SK-N-SH (cell line): Measurements from ENCODE around the gene BIRC7. TPM values are rescaled to one million over a fixed set of nuclear protein-coding genes. Genes with fewer than 3 reads are reported as not detected.

ENCODE experiments used
- CTCF ChIA-PET: fragments of 300-600, 350-600 bp; formaldehyde crosslinking; extraction: SDS; loops from one replicate; lab custom pipeline; 2021; lab: Yijun Ruan, JAX
- POLR2A ChIA-PET: fragments of 350-600 bp; sonication (Branson Sonifier 250); formaldehyde crosslinking; extraction: SDS; loops from one replicate; lab custom pipeline; 2020; ENCODE audit warnings: antibody characterized with exemption, inconsistent platforms; lab: Yijun Ruan, JAX
- DNase-seq: peaks from one replicate; pipeline ENCODE4 v3.0.0; 2012
- H2AFZ ChIP-seq: fragments of 200-600 bp; sonication (generic); 2 replicates; pipeline ENCODE4 v1.8.1; 2016; ENCODE audit warnings: antibody characterized with exemption, mild to moderate bottlenecking, low read depth
- H3F3A ChIP-seq: fragments of 200-600 bp; sonication (generic); replicated peaks from 2 replicates; pipeline ENCODE3; 2016; ENCODE audit warnings: antibody characterized with exemption, mild to moderate bottlenecking; ENCODE audit not compliant: insufficient read depth
- H3K27ac ChIP-seq, 2 experiments: fragments of 200-500 bp in 1 of 2; fragments of 200-600 bp in 1 of 2; sonication (Bioruptor generic) in 1 of 2; sonication (generic), shearing (Covaris generic) in 1 of 2; 2 replicates each; pipeline versions ENCODE4 v1.5.1 to v1.6.1; 2014 to 2016; ENCODE audit warnings: low read depth in 2 of 2, inconsistent platforms in 1 of 2, low read length in 1 of 2, mild to moderate bottlenecking in 1 of 2, mixed read lengths in 1 of 2
- H3K27me3 ChIP-seq: fragments of 200-600 bp; sonication (generic), shearing (Covaris generic); 2 replicates; pipeline ENCODE4 v1.6.1; 2016; ENCODE audit warnings: mixed run types; ENCODE audit not compliant: insufficient read depth
- H3K36me3 ChIP-seq, 2 experiments: fragments of 200-500 bp in 1 of 2; fragments of 200-600 bp in 1 of 2; sonication (Bioruptor generic) in 1 of 2; sonication (generic) in 1 of 2; replicated peaks in 1 of 2; 2 replicates each; pipeline versions ENCODE3 to v1.5.1; 2014 to 2016; ENCODE audit warnings: low read length in 1 of 2, mild to moderate bottlenecking in 1 of 2; ENCODE audit not compliant: insufficient read depth in 2 of 2, control insufficient read depth in 1 of 2
- H3K4me1 ChIP-seq, 2 experiments: fragments of 200-500 bp in 1 of 2; fragments of 200-600 bp in 1 of 2; sonication (Bioruptor generic) in 1 of 2; sonication (generic), shearing (Covaris generic) in 1 of 2; 2 replicates each; pipeline versions ENCODE4 v1.5.1 to v1.6.1; 2014 to 2016; ENCODE audit warnings: low read depth in 1 of 2, low read length in 1 of 2, mixed run types in 1 of 2; ENCODE audit not compliant: insufficient read depth in 2 of 2, control insufficient read depth in 1 of 2
- H3K4me2 ChIP-seq: fragments of 200-600 bp; sonication (generic), shearing (Covaris generic); 2 replicates; pipeline ENCODE4 v1.6.1; 2017; ENCODE audit warnings: mixed run types
- H3K4me3 ChIP-seq, 2 experiments: fragments of 200-500 bp in 1 of 2; fragments of 200-600 bp in 1 of 2; sonication (Bioruptor generic) in 1 of 2; sonication (generic), shearing (Covaris generic) in 1 of 2; 2 replicates each; pipeline versions ENCODE4 v1.5.1 to v1.8.1; 2014 to 2016; ENCODE audit warnings: low read depth in 2 of 2, inconsistent platforms in 1 of 2, low read length in 1 of 2, mild to moderate bottlenecking in 1 of 2, mixed read lengths in 1 of 2, moderate library complexity in 1 of 2
- H3K79me2 ChIP-seq: fragments of 200-600 bp; sonication (generic); 2 replicates; pipeline ENCODE4 v1.8.1; 2017; ENCODE audit warnings: mild to moderate bottlenecking; ENCODE audit not compliant: insufficient read depth
- H3K9ac ChIP-seq: fragments of 200-600 bp; sonication (generic); 2 replicates; pipeline ENCODE4 v1.6.1; 2017; ENCODE audit warnings: mixed run types
- H3K9me2 ChIP-seq: fragments of 200-600 bp; sonication (generic); 2 replicates; pipeline ENCODE4 v1.6.1; 2017; ENCODE audit warnings: mixed run types
- H3K9me3 ChIP-seq: fragments of 200-600 bp; sonication (generic); 2 replicates; pipeline ENCODE4 v1.6.1; 2017; ENCODE audit warnings: mixed run types, mild to moderate bottlenecking, moderate library complexity
- H4K20me1 ChIP-seq: fragments of 200-600 bp; sonication (generic); 2 replicates; pipeline ENCODE4 v1.6.1; 2017; ENCODE audit warnings: mild to moderate bottlenecking, mixed run types; ENCODE audit not compliant: insufficient read depth
- CHD2 ChIP-seq: fragments of 150-350 bp; IDR thresholded peaks from 2 replicates; pipeline ENCODE4 v1.6.1; 2018; ENCODE audit warnings: low read length; ENCODE audit not compliant: partially characterized antibody
- CTCF ChIP-seq: fragments of 200-600 bp; sonication (generic); IDR thresholded peaks from 2 replicates; pipeline ENCODE4 v1.6.1; 2017; ENCODE audit warnings: antibody characterized with exemption, mild to moderate bottlenecking, moderate library complexity
- ELF1 ChIP-seq: IDR thresholded peaks from 2 replicates; pipeline ENCODE4 v1.4.0; 2012
- EZH2phosphoT487 ChIP-seq: fragments of 200-600 bp; sonication (generic); IDR thresholded peaks from 2 replicates; pipeline ENCODE4 v1.6.1; 2017; ENCODE audit warnings: low read depth, mixed run types, mild to moderate bottlenecking, antibody characterized with exemption, moderate library complexity, borderline replicate concordance
- FOSL2 ChIP-seq: IDR thresholded peaks from 2 replicates; pipeline ENCODE4 v1.4.0; 2012; ENCODE audit warnings: low read depth, mild to moderate bottlenecking, moderate library complexity, borderline replicate concordance
- GATA2 ChIP-seq: sonication (generic); formaldehyde crosslinking; IDR thresholded peaks from 2 replicates; pipeline ENCODE4 v1.5.0; 2020; ENCODE audit warnings: mild to moderate bottlenecking, missing genetic modification reagents
- JUND ChIP-seq: IDR thresholded peaks from 2 replicates; pipeline ENCODE4 v1.4.0; 2012
- MAX ChIP-seq: IDR thresholded peaks from 2 replicates; pipeline ENCODE4 v1.4.0; 2012; ENCODE audit warnings: low read depth
- NRF1 ChIP-seq: IDR thresholded peaks from 2 replicates; pipeline ENCODE4 v1.6.1; 2012; ENCODE audit warnings: low read depth, mild to moderate bottlenecking, low read length
- RFX5 ChIP-seq: IDR thresholded peaks from 2 replicates; pipeline ENCODE4 v1.6.1; 2012; ENCODE audit warnings: mild to moderate bottlenecking, improper control_type of control experiment, low read length
- SIN3A ChIP-seq: IDR thresholded peaks from 2 replicates; pipeline ENCODE4 v1.6.1; 2012; ENCODE audit warnings: low read depth, mild to moderate bottlenecking, low read length, moderate library complexity, borderline replicate concordance
- TAF1 ChIP-seq: IDR thresholded peaks from 2 replicates; pipeline ENCODE4 v1.6.1; 2012; ENCODE audit warnings: low read depth, mild to moderate bottlenecking, low read length, moderate library complexity, borderline replicate concordance
- YY1 ChIP-seq: IDR thresholded peaks from 2 replicates; pipeline ENCODE4 v1.4.0; 2012; ENCODE audit warnings: low read depth, mild to moderate bottlenecking
- WGBS: methylation state at CpG from one replicate; pipeline ENCODE4 v1.1.6; 2017; ENCODE audit warnings: low lambda C conversion rate; 5-methylcytosine and 5-hydroxymethylcytosine counted together
- polyA plus RNA-seq, 3 experiments: library from polyadenylated mRNA; depleted of rRNA; stranded (reverse); fragments of >200 nt; gene quantifications; 2 replicates each; pipeline ENCODE4 v1.2.3, GENCODE V29; 2012
- TF ChIP-seq, protein P1 (sequence below): fragments of 150-350 bp; IDR thresholded peaks from 2 replicates; pipeline ENCODE4 v1.6.1; 2017; ENCODE audit warnings: antibody characterized with exemption, low read length, low read depth, borderline replicate concordance
- TF ChIP-seq, protein P2 (sequence below): IDR thresholded peaks from 2 replicates; pipeline ENCODE4 v1.6.1; 2012; ENCODE audit warnings: mild to moderate bottlenecking, low read depth, low read length, moderate library complexity
- TF ChIP-seq, protein P3 (sequence below): IDR thresholded peaks from 2 replicates; pipeline ENCODE4; 2012
- TF ChIP-seq, protein P4 (sequence below): fragments of 150-350 bp; IDR thresholded peaks from 2 replicates; pipeline ENCODE4 v1.6.1; 2016; ENCODE audit warnings: mild to moderate bottlenecking, low read depth, low read length

BIRC7 gene
- polyA plus RNA-seq, 1 of the 3 experiments (the other 2 are of a cell fraction), result not detected

DNA sequence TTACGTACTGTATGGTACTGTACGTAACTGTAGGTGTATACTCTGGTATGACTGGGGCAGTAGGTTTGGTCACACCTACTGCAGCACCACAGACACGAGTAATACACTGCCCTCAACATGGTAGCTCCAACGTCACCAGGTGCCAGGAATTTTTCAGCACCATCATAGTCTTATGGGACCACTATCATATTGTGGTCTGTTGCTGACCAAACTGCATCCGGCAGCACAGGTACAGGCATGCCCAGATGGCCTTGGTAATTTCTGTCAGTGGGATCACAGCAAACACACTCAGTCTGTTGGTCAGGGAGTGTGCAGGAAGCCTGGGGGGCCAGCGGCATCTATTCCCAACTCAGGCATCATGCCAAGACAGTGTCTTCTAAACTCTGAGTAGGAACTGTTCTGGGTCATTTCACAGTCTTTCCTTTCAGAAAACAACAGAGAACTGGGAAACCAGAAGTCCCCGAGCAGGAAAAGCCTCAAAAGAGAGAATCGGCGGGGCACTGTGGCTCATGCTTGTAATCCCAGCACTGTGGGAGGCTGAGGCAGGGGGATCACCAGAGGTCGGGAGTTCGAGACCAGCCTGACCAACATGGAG, 25.6 kb upstream of the BIRC7 start:
- Histone ChIP-seq H3K4me3 (no peak overlapping the region), H3K9me3 (no peaks in the 10 kb centered on the region)
- no peak for TF ChIP-seq TAF1
- no peak for TF ChIP-seq GATA2
- no peak for TF ChIP-seq JUND
- TF ChIP-seq RFX5, result no peak
- TF ChIP-seq, protein P1, sequence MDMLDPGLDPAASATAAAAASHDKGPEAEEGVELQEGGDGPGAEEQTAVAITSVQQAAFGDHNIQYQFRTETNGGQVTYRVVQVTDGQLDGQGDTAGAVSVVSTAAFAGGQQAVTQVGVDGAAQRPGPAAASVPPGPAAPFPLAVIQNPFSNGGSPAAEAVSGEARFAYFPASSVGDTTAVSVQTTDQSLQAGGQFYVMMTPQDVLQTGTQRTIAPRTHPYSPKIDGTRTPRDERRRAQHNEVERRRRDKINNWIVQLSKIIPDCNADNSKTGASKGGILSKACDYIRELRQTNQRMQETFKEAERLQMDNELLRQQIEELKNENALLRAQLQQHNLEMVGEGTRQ, result no peak
- TF ChIP-seq SIN3A, result no peak
- TF ChIP-seq CTCF, result no peak
- no peak for TF ChIP-seq CHD2
- TF ChIP-seq, protein P2, sequence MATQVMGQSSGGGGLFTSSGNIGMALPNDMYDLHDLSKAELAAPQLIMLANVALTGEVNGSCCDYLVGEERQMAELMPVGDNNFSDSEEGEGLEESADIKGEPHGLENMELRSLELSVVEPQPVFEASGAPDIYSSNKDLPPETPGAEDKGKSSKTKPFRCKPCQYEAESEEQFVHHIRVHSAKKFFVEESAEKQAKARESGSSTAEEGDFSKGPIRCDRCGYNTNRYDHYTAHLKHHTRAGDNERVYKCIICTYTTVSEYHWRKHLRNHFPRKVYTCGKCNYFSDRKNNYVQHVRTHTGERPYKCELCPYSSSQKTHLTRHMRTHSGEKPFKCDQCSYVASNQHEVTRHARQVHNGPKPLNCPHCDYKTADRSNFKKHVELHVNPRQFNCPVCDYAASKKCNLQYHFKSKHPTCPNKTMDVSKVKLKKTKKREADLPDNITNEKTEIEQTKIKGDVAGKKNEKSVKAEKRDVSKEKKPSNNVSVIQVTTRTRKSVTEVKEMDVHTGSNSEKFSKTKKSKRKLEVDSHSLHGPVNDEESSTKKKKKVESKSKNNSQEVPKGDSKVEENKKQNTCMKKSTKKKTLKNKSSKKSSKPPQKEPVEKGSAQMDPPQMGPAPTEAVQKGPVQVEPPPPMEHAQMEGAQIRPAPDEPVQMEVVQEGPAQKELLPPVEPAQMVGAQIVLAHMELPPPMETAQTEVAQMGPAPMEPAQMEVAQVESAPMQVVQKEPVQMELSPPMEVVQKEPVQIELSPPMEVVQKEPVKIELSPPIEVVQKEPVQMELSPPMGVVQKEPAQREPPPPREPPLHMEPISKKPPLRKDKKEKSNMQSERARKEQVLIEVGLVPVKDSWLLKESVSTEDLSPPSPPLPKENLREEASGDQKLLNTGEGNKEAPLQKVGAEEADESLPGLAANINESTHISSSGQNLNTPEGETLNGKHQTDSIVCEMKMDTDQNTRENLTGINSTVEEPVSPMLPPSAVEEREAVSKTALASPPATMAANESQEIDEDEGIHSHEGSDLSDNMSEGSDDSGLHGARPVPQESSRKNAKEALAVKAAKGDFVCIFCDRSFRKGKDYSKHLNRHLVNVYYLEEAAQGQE, result no peak
- no peak for TF ChIP-seq YY1
- TF ChIP-seq, all 33 proteins: peak for 0
- no peak for DNase-seq
- Histone ChIP-seq H3K27me3 (no peaks in the 10 kb centered on the region), H3K9me2 (no peaks in the 10 kb centered on the region), H3K9ac (no peak overlapping the region), H3K27ac (no peak overlapping the region), H3F3A (no peaks in the 10 kb centered on the region), H4K20me1 (peaks cover 90% of the 10 kb centered on the region), H3K79me2 (peaks cover 96% of the 10 kb centered on the region), H3K4me2 (no peak overlapping the region), H3K36me3 (peaks cover 60 to 61% of the 10 kb centered on the region in 2 experiments), H2AFZ (no peak overlapping the region), H3K4me1 (peaks cover 7 to 10% of the 10 kb centered on the region in 2 experiments; a peak in 3 of 4 replicates)
- POLR2A ChIA-PET, result no interaction called here
- 97% methylated on average over 11 of the region's 11 CpGs for WGBS
- CTCF ChIA-PET, result interaction anchor here (6.8 kb wide), 1 partner anchor 14 kb away, joined by 52 read pairs; no protein-coding TSS in a partner anchor

DNA sequence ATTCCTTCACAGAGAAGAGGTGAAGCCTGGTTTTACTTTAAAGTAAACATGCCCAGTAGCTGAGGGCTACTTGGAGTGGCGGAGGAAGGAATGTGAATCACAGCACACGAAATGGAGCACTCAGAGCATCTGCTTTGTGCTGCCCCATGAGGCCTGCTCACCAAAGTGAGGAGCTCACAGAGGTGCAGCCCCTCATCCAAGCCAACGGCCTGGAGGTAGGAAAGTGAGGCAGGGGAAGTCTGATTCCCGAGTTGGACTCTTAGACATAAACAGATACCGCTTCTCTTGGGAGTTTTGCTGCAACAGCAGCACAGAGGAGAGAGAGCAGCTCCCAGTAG, 23.3 kb upstream of the BIRC7 start:
- H3K9ac ChIP-seq, result no peak overlapping the region
- H3F3A ChIP-seq, result no peaks in the 10 kb centered on the region
- H2AFZ ChIP-seq, result no peak overlapping the region
- no peak overlapping the region for H3K27ac ChIP-seq
- TF ChIP-seq FOSL2, result no peak
- no peak for TF ChIP-seq TAF1
- no peak for TF ChIP-seq NRF1
- no peak for TF ChIP-seq MAX
- TF ChIP-seq SIN3A, result no peak
- TF ChIP-seq, protein P3, sequence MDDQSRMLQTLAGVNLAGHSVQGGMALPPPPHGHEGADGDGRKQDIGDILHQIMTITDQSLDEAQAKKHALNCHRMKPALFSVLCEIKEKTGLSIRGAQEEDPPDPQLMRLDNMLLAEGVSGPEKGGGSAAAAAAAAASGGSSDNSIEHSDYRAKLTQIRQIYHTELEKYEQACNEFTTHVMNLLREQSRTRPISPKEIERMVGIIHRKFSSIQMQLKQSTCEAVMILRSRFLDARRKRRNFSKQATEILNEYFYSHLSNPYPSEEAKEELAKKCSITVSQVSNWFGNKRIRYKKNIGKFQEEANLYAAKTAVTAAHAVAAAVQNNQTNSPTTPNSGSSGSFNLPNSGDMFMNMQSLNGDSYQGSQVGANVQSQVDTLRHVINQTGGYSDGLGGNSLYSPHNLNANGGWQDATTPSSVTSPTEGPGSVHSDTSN, result no peak
- no peak for TF ChIP-seq ELF1
- no peak for TF ChIP-seq EZH2phosphoT487
- TF ChIP-seq, protein P4, sequence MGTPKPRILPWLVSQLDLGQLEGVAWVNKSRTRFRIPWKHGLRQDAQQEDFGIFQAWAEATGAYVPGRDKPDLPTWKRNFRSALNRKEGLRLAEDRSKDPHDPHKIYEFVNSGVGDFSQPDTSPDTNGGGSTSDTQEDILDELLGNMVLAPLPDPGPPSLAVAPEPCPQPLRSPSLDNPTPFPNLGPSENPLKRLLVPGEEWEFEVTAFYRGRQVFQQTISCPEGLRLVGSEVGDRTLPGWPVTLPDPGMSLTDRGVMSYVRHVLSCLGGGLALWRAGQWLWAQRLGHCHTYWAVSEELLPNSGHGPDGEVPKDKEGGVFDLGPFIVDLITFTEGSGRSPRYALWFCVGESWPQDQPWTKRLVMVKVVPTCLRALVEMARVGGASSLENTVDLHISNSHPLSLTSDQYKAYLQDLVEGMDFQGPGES, result no peak
- H3K9me3 ChIP-seq, result no peaks in the 10 kb centered on the region
- ChIA-PET CTCF (interaction anchor here (6.8 kb wide), 1 partner anchor 12 kb away, joined by 52 read pairs; no protein-coding TSS in a partner anchor), POLR2A (no interaction called here)
- peaks cover 10 to 16% of the 10 kb centered on the region in 2 experiments; a peak in 3 of 4 replicates for H3K4me1 ChIP-seq
- peaks cover 50 to 61% of the 10 kb centered on the region in 2 experiments for H3K36me3 ChIP-seq
- 72% methylated on average over 5 of the region's 5 CpGs for WGBS
- no peak overlapping the region for H3K4me2 ChIP-seq
- H3K79me2 ChIP-seq, result peaks cover 80% of the 10 kb centered on the region
- H4K20me1 ChIP-seq, result peaks cover 72% of the 10 kb centered on the region
- no peaks in the 10 kb centered on the region for H3K27me3 ChIP-seq
- H3K4me3 ChIP-seq, result no peak overlapping the region
- H3K9me2 ChIP-seq, result no peaks in the 10 kb centered on the region
- DNase-seq, result no peak
